MCF 10A (cell line): Measurements from ENCODE around the gene CTRL. TPM values are rescaled to one million over a fixed set of nuclear protein-coding genes. Genes with fewer than 3 reads are reported as not detected.

Experiments
- BruUV-seq: library from RNA; stranded (reverse); fragments of 400-500 nt; replicated peaks from 2 replicates; lab custom pipeline; 2021; lab: Mats Ljungman, UMichigan
- CTCF ChIA-PET: fragments of 300-600 bp; sonication (Branson Sonifier 250); formaldehyde crosslinking; extraction: SDS; loops from one replicate; lab custom pipeline; 2021; ENCODE audit warnings: antibody characterized with exemption, inconsistent platforms; lab: Yijun Ruan, JAX
- POLR2A ChIA-PET: fragments of 300-600, 350-650 bp; sonication (Branson Sonifier 250); formaldehyde crosslinking; extraction: SDS; loops from one replicate; lab custom pipeline; 2020; ENCODE audit warnings: antibody characterized with exemption, inconsistent platforms; lab: Yijun Ruan, JAX
- DNase-seq: peaks from one replicate; pipeline ENCODE4 v3.0.0-alpha.2; 2018; ENCODE audit not compliant: unreplicated experiment
- H3K27ac Mint-ChIP-seq: one replicate; pipeline ENCODE4 v1.8.0; 2022; ENCODE audit warnings: mild to moderate bottlenecking, low read depth, mixed read lengths; ENCODE audit not compliant: unreplicated experiment
- H3K27me3 Mint-ChIP-seq: one replicate; pipeline ENCODE4 v1.8.0; 2022; ENCODE audit warnings: mixed read lengths; ENCODE audit not compliant: insufficient read depth, unreplicated experiment
- H3K36me3 Mint-ChIP-seq: one replicate; pipeline ENCODE4 v1.8.0; 2022; ENCODE audit warnings: mild to moderate bottlenecking, moderate library complexity, mixed read lengths; ENCODE audit not compliant: insufficient read depth, unreplicated experiment
- H3K4me1 Mint-ChIP-seq: one replicate; pipeline ENCODE4 v1.8.0; 2022; ENCODE audit warnings: mixed read lengths; ENCODE audit not compliant: insufficient read depth, unreplicated experiment
- H3K4me3 Mint-ChIP-seq: one replicate; pipeline ENCODE4 v1.8.0; 2022; ENCODE audit warnings: mild to moderate bottlenecking, moderate library complexity, mixed read lengths; ENCODE audit not compliant: unreplicated experiment
- H3K9me3 Mint-ChIP-seq: one replicate; pipeline ENCODE4 v1.8.0; 2022; ENCODE audit warnings: mixed read lengths; ENCODE audit not compliant: unreplicated experiment
- CTCF ChIP-seq: fragments of 200-600 bp; IDR thresholded peaks from one replicate; pipeline ENCODE4 v1.8.0; 2022; ENCODE audit warnings: antibody characterized with exemption, mild to moderate bottlenecking; ENCODE audit not compliant: unreplicated experiment
- intact Hi-C: fragments of 100-400 bp; cut with micrococcal nuclease; formaldehyde crosslinking; loops from 2 replicates; pipeline ENCODE4 v1.14.1; 2022
- total RNA-seq: library from RNA; stranded (reverse); gene quantifications from 2 replicates; pipeline ENCODE4 v1.2.3, GENCODE V29; 2022

CTRL gene
- total RNA-seq, 1 experiment from 2014 or later, result 1.6 TPM

- Mint-ChIP-seq H3K4me3 (no peak overlapping the region), H3K9me3 (no peaks in the 10 kb centered on the region), H3K27me3 (no peaks in the 10 kb centered on the region), H3K27ac (no peak overlapping the region), H3K4me1 (peaks cover 65% of the 10 kb centered on the region), H3K36me3 (peaks cover 61% of the 10 kb centered on the region)
- ChIA-PET POLR2A (interaction anchor here (0.9 to 1.6 kb wide), 3 partner anchors 9 to 27 kb away, joined by 3 to 6 read pairs (median 3); partner anchors contain the start of gene PSMB10), CTCF (interaction anchor here (1.9 kb wide), 1 partner anchor 107 kb away, joined by 5 read pairs; no protein-coding TSS in a partner anchor)
- no peak for TF ChIP-seq CTCF
- DNase-seq, result no peak
- no TSS peak for BruUV-seq
- intact Hi-C loops, result no loop called here
Observed at GRCh38 chr16:67963292-67963661, 31.6 kb upstream of the CTRL start.

GRCh38 chr16:67962135-67962534 is 30.5 kb upstream of the CTRL start:
- no TSS peak for BruUV-seq
- H3K4me1 Mint-ChIP-seq, result peaks cover 63% of the 10 kb centered on the region
- H3K27me3 Mint-ChIP-seq, result no peaks in the 10 kb centered on the region
- peaks cover 68% of the 10 kb centered on the region for H3K36me3 Mint-ChIP-seq
- no peak overlapping the region for H3K4me3 Mint-ChIP-seq
- H3K27ac Mint-ChIP-seq, result no peak overlapping the region
- no peak for TF ChIP-seq CTCF
- CTCF ChIA-PET, result interaction anchor here (1.0 to 1.9 kb wide), 4 partner anchors 26 to 108 kb away, joined by 4 to 5 read pairs (median 5); partner anchors contain the start of gene PSMB10
- no peak for DNase-seq
- POLR2A ChIA-PET, result interaction anchor here (0.7 to 4.4 kb wide), 7 partner anchors 8 to 116 kb away, joined by 3 to 45 read pairs (median 4); partner anchors contain the start of gene PSMB10
- intact Hi-C loops, result no loop called here
- no peaks in the 10 kb centered on the region for H3K9me3 Mint-ChIP-seq

- H3K4me1 Mint-ChIP-seq, result peaks cover 58% of the 10 kb centered on the region
- TF ChIP-seq CTCF, result no peak
- ChIA-PET POLR2A (interaction anchor here (0.7 to 4.4 kb wide), 10 partner anchors 8 to 276 kb away, joined by 3 to 45 read pairs (median 4); partner anchors contain the start of genes DDX28, DUS2 and PSMB10), CTCF (interaction anchor here (0.5 to 1.7 kb wide), 8 partner anchors 21 to 792 kb away, joined by 3 to 6 read pairs (median 4); partner anchors contain the start of gene PSMB10)
- peak; percentile 98 for DNase-seq
- H3K36me3 Mint-ChIP-seq, result peaks cover 73% of the 10 kb centered on the region
- intact Hi-C loops, result no loop called here
- no peaks in the 10 kb centered on the region for H3K27me3 Mint-ChIP-seq
- H3K27ac Mint-ChIP-seq, result peak overlapping the region; percentile 83
- BruUV-seq, result no TSS peak
- H3K4me3 Mint-ChIP-seq, result peak overlapping the region; percentile 26
- no peaks in the 10 kb centered on the region for H3K9me3 Mint-ChIP-seq
Observed at GRCh38 chr16:67961551-67961957, 29.9 kb upstream of the CTRL start.

GRCh38 chr16:67959536-67960329 is 28.1 kb upstream of the CTRL start:
- Mint-ChIP-seq H3K9me3 (no peaks in the 10 kb centered on the region), H3K4me3 (no peak overlapping the region), H3K4me1 (peaks cover 42% of the 10 kb centered on the region), H3K27ac (no peak overlapping the region), H3K27me3 (no peaks in the 10 kb centered on the region), H3K36me3 (peaks cover 79% of the 10 kb centered on the region)
- DNase-seq, result peak; percentile 67
- ChIA-PET CTCF (interaction anchor here (0.9 to 1.3 kb wide), 4 partner anchors 18 to 143 kb away, joined by 3 to 6 read pairs (median 3); no protein-coding TSS in a partner anchor), POLR2A (interaction anchor here (0.6 to 4.4 kb wide), 8 partner anchors 13 to 114 kb away, joined by 3 to 45 read pairs (median 3); partner anchors contain the start of gene PSMB10)
- intact Hi-C loops, result no loop called here
- no TSS peak for BruUV-seq
- no peak for TF ChIP-seq CTCF
